ENCODE results near the gene ARL10.
A peak's percentile ranks its signal among the peaks of the same experiment; 100 is the strongest.

The ARL10 gene, protein sequence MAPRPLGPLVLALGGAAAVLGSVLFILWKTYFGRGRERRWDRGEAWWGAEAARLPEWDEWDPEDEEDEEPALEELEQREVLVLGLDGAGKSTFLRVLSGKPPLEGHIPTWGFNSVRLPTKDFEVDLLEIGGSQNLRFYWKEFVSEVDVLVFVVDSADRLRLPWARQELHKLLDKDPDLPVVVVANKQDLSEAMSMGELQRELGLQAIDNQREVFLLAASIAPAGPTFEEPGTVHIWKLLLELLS

DNA sequence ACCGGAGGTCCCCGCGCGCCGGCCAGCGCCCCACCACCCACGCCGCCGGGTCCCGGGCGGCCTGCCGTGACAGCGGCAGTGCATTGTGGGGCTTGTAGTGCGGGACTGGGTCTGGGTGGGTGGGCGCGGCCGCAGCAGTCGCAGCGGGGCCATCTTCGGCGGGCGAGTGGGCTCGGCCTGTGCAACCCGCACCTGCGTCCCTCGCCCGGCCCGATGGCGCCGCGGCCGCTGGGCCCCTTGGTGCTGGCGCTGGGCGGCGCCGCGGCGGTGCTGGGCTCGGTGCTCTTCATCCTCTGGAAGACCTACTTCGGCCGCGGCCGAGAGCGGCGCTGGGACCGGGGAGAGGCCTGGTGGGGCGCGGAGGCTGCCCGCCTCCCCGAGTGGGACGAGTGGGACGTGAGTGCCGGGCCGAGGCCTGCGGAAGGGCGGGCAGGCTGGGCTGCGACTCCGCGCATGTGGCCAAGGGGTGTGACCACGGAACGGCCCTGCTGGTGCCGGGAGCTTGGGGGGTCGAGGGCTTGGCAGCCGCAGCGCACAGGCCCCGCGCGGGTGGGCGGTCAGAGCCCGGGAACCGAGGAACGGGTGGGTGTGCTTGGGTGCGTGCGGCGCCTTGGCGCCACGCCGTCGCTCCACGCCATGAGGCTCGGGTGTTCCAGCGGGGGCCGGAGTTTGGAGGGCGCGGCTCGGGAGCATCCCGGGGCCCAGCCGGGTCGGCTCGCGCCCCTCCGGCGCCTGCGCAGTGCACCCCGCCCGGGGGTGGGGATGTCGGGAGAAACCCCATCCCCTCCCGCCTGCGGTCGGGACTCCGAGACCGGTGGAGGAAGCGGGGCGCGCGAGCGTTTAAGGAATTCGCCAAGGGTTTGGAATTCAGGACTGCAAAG is at the start of gene ARL10:
TSS of gene ARL10 (plus strand) at position 137 of the 881 bp plus-strand sequence. CDS start at position 214, 77 bp downstream.
- H3K4me3 ChIP-seq (ENCODE audit: low read length) = peak within 1 kb of the TSS; percentile 56
- DNase-seq (ENCODE audit: low read depth) = no peak
- TF ChIP-seq, protein P1, sequence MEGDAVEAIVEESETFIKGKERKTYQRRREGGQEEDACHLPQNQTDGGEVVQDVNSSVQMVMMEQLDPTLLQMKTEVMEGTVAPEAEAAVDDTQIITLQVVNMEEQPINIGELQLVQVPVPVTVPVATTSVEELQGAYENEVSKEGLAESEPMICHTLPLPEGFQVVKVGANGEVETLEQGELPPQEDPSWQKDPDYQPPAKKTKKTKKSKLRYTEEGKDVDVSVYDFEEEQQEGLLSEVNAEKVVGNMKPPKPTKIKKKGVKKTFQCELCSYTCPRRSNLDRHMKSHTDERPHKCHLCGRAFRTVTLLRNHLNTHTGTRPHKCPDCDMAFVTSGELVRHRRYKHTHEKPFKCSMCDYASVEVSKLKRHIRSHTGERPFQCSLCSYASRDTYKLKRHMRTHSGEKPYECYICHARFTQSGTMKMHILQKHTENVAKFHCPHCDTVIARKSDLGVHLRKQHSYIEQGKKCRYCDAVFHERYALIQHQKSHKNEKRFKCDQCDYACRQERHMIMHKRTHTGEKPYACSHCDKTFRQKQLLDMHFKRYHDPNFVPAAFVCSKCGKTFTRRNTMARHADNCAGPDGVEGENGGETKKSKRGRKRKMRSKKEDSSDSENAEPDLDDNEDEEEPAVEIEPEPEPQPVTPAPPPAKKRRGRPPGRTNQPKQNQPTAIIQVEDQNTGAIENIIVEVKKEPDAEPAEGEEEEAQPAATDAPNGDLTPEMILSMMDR (conservative IDR thresholded peaks at IDR 0.05; ENCODE audit: low read depth, low read length) = no peak

DNA sequence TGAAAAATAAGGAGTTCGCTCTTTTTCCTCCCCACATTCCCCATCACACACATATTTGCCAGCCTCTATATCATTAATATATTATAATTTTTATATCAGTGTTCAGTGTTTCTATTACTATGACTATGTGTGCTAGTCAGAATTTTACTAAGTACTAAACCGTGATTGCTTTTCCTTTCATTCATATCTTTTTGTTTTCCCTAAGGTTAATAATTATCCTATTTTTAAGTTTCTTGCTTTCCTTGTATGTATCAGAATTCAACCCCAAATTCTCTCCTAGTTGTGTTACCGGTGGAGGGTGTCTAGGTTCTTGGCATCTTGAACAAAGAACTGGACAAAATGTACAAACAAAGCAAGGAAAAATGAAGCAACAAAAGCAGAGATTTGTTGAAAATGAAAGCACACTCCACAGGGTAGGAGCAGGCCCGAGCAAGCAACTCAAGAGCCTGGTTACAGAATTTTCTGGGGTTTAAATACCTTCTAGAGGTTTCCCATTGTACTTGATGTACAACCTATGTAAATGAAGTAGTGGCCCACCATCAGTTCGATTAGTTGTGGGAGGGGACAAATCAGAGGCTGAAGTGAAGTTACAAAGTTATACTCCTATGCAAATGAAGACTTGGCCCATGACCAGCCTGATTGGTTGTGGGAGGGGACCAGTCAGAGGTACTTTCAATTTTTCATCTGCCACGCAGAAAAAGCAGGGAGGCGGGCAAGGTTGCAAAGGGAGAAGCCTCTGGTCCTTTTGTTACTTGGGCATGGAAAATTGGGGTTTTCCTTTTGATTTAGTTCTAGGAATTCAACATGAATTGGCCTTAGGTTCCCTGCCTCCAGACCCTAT is 47.5 kb upstream of the ARL10 start:
- TF ChIP-seq, protein P1 (conservative IDR thresholded peaks at IDR 0.05; ENCODE audit: low read depth, low read length) = no peak
- no peak overlapping the region for H3K4me3 ChIP-seq (ENCODE audit: low read length)
- DNase-seq (ENCODE audit: low read depth) = no peak

DNA sequence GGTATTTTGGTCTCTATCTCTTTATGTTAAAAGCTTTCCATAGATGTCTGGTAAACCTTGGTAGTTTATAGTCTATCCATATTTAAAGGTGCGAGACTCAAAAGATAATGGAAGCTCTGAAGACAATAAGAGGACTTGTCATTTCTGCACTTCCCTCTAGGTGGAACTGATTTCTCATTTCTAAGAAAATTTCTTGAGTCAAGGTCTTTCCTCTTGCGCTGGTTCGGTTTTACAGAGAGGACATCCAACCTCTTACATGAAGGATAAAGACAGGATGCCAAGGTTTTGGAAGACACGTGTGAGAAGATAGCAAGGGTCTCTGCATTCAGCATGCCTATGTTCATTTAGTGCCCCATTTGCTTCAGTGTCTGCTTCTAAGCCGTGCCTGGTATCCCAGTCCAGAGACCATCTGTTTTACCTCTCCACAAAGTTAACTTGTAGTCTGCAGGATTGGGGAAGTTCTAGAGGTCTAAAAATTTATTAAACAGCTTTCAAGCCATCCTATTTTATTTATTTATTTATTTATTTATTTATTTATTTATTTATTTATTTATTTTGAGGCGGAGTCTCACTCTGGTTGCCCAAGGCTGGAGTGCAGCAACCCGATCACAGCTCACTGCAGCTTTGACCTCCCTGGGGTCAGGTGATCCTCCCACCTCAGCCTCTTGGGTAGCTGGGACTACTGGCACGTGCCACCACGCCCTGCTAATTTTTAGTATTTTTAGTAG is 45.3 kb upstream of the ARL10 start:
- no peak for DNase-seq (ENCODE audit: low read depth)
- TF ChIP-seq, protein P1 (conservative IDR thresholded peaks at IDR 0.05; ENCODE audit: low read depth, low read length) = peak; percentile 25
- H3K4me3 ChIP-seq (ENCODE audit: low read length) = no peak overlapping the region

DNA sequence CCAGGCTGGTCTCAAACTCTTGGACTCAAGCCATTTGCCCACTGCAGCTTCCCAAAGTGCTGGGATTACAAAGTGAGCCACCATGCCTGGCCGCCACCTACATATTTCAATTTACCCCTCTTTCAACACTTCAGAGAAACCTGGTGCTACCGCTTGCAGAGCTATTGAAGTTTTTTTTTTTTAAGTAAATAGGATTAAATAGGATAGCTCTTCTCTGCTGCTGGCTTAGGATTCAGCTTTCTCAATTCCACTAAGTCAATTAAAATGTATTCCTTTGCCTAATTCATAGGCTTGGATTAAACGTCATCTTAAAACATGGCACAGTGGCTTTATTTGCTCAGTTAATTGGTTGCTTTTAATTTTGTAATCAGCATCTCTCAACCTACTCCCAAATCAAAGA is 44.7 kb upstream of the ARL10 start:
- H3K4me3 ChIP-seq (ENCODE audit: low read length) = no peak overlapping the region
- no peak for DNase-seq (ENCODE audit: low read depth)
- TF ChIP-seq, protein P1 (conservative IDR thresholded peaks at IDR 0.05; ENCODE audit: low read depth, low read length) = no peak

DNA sequence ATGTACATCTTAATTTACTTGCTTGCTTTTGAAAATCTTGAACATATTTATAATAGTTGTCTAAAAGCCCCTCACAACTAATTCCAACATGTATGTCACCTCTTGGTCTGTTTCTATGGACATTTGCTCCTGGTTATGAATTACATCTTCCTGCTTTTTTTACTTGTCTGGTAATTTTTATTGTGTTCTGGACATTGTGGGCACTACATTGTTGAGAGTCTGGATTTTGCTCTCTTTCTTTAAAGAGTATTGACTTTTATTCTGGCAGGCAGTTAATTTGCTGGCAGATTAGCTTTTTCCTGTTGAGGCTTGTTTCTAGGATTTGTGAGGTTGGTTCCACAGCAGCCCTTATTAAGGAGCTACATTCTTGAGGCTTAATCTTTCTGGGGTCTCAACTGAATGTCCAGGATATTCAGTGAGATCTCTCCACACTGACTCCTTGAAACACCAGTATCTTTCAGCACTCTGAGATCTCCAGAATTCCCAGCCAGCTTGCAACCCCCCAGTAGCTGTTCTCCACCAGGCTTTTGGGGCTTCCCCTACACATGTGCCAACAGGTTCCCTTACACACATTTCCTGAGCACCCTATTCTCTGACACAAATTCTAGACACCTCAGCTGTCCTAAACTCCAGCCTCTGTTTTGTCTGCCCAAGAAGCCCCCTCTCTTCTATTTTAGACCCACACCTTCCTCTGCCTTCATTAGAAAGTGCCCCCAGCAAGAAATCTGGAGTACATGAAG is 31.1 kb upstream of the ARL10 start:
- no peak overlapping the region for H3K4me3 ChIP-seq (ENCODE audit: low read length)
- TF ChIP-seq, protein P1 (conservative IDR thresholded peaks at IDR 0.05; ENCODE audit: low read depth, low read length) = no peak
- DNase-seq (ENCODE audit: low read depth) = no peak

DNA sequence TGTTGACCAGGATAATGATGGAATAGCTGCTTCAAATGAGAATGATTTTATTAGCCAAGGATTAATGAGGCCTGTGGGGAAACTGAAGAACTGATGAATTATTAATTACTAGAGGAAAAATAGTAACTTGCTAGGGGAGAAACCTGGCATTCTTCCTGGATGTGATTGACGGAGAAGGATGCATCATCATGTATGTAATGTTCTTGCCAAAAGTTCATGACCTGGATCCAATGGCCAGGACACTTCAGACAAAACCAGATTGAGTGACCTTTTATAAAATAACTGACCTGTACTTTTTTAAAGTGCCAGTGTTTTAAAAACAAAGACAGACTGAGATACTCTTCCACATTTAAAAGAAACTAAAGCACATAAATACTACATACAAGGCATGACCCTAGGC is 27.4 kb upstream of the ARL10 start:
- TF ChIP-seq, protein P1 (conservative IDR thresholded peaks at IDR 0.05; ENCODE audit: low read depth, low read length) = no peak
- no peak overlapping the region for H3K4me3 ChIP-seq (ENCODE audit: low read length)
- no peak for DNase-seq (ENCODE audit: low read depth)

All from retinal pigment epithelial cell (primary cell).